GM19238 (cell line): ENCODE measurements around the gene PBX1.

ENCODE experiments used
- DNase-seq: peaks from one replicate; pipeline ENCODE4 v3.0.0; 2011; ENCODE audit warnings: low spot score; ENCODE audit not compliant: insufficient read length

PBX1 gene

DNA sequence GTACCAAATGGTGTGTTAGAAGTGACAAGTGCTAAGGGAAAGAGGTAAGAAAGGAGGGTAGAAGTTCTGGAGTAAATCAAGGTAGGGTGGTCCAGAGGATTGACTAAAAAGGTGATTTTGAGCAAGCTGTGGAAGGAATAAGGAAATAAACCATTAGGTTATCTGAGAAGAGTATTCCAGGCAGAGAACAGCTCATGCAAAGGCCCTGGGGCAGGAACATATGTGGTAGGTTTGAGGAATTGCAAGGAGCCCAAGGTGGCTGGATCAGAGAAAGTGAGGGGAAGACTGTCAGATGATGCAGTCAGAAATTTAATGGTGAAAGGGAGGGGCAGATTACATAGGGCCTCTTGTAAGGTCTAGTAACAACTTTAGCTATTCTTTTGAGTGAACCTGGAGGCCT is 302.6 kb downstream of the PBX1 start:
- DNase-seq: no peak

- DNase-seq: no peak
Observed at GRCh38 chr1:164863056-164863455, 304.1 kb downstream of the PBX1 start.

GRCh38 chr1:164864161-164864560 is 305.2 kb downstream of the PBX1 start:
- DNase-seq: no peak

DNA sequence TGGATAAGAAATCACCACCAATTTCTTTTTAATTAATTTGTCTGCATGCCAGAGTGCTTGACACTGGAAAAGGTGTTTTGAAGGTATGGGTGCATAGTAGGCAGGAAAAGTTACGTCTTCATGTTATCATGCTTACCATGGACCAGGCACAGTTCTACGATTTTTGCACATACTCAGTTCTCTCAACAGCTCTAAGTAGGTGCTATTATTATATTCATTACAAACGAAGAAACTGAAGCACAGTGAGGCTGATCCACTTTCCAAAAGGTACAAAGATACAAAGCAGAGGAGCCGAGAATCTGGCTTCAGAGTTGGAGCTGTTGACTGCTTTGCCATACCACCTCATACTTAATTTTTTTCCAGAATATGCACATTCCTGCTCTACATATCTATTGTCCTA is 306.4 kb downstream of the PBX1 start:
- no peak for DNase-seq

DNA sequence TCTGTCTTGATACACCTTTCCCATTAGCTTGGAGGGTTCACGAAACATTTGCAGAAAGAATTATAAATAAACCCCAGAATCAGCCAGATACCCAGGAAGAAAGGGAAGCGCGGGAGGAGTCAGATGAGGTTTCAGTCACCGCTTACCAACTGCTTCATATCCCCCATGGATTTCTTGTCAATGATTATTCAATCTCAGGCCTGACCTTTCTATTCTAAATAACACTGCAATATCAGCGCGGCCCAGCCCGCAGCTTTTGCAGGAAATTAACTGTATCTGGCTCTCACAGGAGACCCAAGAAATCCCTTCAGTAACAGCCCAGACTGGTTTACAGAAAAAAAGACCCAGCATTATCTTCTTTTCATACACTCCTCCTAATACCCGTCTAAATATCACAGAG is 308.6 kb downstream of the PBX1 start:
- no peak for DNase-seq

- no peak for DNase-seq
Observed at GRCh38 chr1:164868990-164869389, 310.0 kb downstream of the PBX1 start.

GRCh38 chr1:164875518-164875917 is 316.5 kb downstream of the PBX1 start:
- DNase-seq: no peak

- DNase-seq: no peak
Observed at GRCh38 chr1:164876398-164877116, 317.6 kb downstream of the PBX1 start.

DNA sequence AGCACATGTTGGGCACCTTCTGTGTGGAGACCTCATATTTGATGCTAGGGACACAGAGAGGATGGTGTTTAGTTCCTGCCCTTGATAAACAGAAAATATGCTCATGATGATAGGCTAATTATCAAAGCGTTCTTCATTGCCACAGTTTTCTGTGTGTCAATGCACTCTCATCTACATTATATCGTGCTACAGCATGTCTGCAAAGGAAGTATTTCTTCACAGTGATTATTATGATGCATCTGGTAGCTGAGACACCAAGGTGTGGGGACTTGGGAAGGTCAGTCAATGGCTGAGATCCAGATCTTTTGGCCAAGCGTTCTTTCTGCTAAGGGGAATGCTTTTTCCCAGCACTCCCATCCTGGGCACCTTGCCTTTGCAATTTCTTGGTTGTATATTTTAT is 321.2 kb downstream of the PBX1 start:
- DNase-seq: no peak

DNA sequence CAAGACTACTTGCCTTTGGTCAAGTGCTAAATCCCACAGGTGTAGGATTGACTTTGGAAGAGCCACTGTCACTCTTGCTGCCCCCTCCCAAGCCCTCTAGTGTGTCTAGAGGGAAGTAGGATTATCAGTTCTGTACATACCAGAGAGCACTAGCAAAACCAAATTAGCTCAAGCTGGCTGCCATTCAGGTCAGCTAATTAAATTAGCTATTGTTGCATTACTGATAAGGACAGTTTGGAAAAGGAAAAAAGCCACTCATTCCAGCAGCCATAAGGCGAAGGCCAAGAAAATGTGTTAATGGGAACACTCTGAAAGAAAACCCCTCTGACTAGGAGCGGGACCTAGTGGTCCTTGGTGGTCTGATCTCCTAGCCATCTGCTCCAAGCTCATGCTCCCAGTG is 321.7 kb downstream of the PBX1 start:
- no peak for DNase-seq

- DNase-seq: no peak
Observed at GRCh38 chr1:164885311-164885710, 326.3 kb downstream of the PBX1 start.

- no peak for DNase-seq
Observed at GRCh38 chr1:164886101-164886500, 327.1 kb downstream of the PBX1 start.

GRCh38 chr1:164891615-164892014 is 332.6 kb downstream of the PBX1 start:
- DNase-seq: no peak

- no peak for DNase-seq
Observed at GRCh38 chr1:164895026-164895912, 336.3 kb downstream of the PBX1 start.

DNA sequence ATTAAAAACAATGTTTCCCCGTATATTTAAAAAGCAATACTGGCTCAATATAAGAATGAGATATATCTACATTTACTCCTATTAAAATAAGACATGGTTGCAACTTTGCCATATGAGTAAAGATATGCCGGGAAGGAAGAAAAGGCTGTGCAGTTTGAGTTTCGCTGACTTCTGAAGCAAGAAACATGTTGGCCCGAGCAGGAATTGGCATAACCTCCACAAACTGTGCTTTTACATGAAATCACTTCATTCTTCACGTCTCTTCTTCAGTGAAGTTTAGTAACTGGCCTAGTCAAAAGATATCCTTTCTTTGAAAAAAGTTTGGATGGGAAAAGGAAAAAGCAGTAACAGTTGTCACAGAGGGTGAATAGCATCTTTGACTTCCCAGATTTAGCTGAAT is 342.0 kb downstream of the PBX1 start:
- no peak for DNase-seq
